Gastrocnemius medialis (tissue), 4 donors: ENCODE data around the gene MKNK2.

Experiments used
- CTCF ChIP-seq, 5 experiments: fragments of 450-650 bp in 3 of 5; fragments of 200-600 bp in 2 of 5; sonication (generic) in 2 of 5; IDR thresholded peaks in 4 of 5; conservative IDR thresholded peaks in 1 of 5; 1 replicate in 4 of 5; 2 replicates in 1 of 5; pipeline ENCODE4 v1.5.1; 2016 to 2019; ENCODE audit warnings: antibody characterized with exemption in 5 of 5, mild to moderate bottlenecking in 3 of 5, moderate library complexity in 3 of 5
- POLR2A ChIP-seq, 2 donors: fragments of 450-650 bp; IDR thresholded peaks; one replicate each; pipeline ENCODE4 v1.6.1; 2017; ENCODE audit warnings: antibody characterized with exemption in 2 of 2, mild to moderate bottlenecking in 2 of 2, moderate library complexity in 2 of 2

GRCh38 chr19:2033825-2034159 is 17.3 kb downstream of the MKNK2 start:
- TF ChIP-seq CTCF (IDR thresholded peaks at IDR 0.05 in 4 of 5, conservative IDR thresholded peaks at IDR 0.05 in 1 of 5) (no peak), POLR2A (IDR thresholded peaks at IDR 0.05) (no peak)
